Measurements from ENCODE around the gene MFSD2A.
A peak's percentile ranks its signal among the peaks of the same experiment; 100 is the strongest.
"Not testable (repeated sequence)": the region's sequence is repeated elsewhere in the genome, so short reads cannot be mapped to it uniquely, and the experiment has no call there.

MFSD2A gene

GRCh38 chr1:39940980-39941871, 13.7 kb upstream of the MFSD2A start:
- no peak for DNase-seq

- DNase-seq: no peak
These were observed 11.3 kb upstream of the MFSD2A start for GRCh38 chr1:39943471-39944290.

GRCh38 chr1:39944410-39945112, 10.4 kb upstream of the MFSD2A start:
- DNase-seq: no peak

- no peak for DNase-seq
These were observed 8.7 kb upstream of the MFSD2A start for GRCh38 chr1:39946216-39946615.

GRCh38 chr1:39947260-39947659, 7.7 kb upstream of the MFSD2A start:
- DNase-seq: no peak

- no peak for DNase-seq
These were observed 5.1 kb upstream of the MFSD2A start for GRCh38 chr1:39949891-39950290.

GRCh38 chr1:39951926-39952325, 3.0 kb upstream of the MFSD2A start:
- DNase-seq: no peak

- DNase-seq: no peak
These were observed 2.4 kb upstream of the MFSD2A start for GRCh38 chr1:39952359-39953110.

GRCh38 chr1:39954324-39954869, 548 bp upstream of the MFSD2A start:
- DNase-seq: no peak

- peak; percentile 70 for DNase-seq
These were observed 898 bp downstream of the MFSD2A start for GRCh38 chr1:39955547-39956539.

GRCh38 chr1:39957299-39958015, 2.5 kb downstream of the MFSD2A start:
- no peak for DNase-seq

GRCh38 chr1:39958403-39959200, 3.7 kb downstream of the MFSD2A start:
- DNase-seq: no peak

- no peak for DNase-seq
These were observed 4.8 kb downstream of the MFSD2A start for GRCh38 chr1:39959651-39960333.

- DNase-seq: no peak
These were observed 5.5 kb downstream of the MFSD2A start for GRCh38 chr1:39960431-39960958.

GRCh38 chr1:39962450-39962825, 7.5 kb downstream of the MFSD2A start:
- DNase-seq: no peak

- DNase-seq: not testable (repeated sequence)
These were observed 8.0 kb downstream of the MFSD2A start for GRCh38 chr1:39962964-39963363.

- DNase-seq: no peak
These were observed 9.6 kb downstream of the MFSD2A start for GRCh38 chr1:39964552-39964951.

- DNase-seq: no peak
These were observed 10.1 kb downstream of the MFSD2A start for GRCh38 chr1:39965044-39965443.

- no peak for DNase-seq
These were observed 14.1 kb downstream of the MFSD2A start for GRCh38 chr1:39969048-39969447.
